Heart right ventricle (tissue), 16 donors: ENCODE results near the gene THSD7A. TPM values are rescaled to one million over a fixed set of nuclear protein-coding genes. Genes with fewer than 3 reads are reported as not detected.

Experiments
- ATAC-seq, 8 donors: fragments of 200-7000 bp; cut with Tn5 transposase; one replicate each; pipeline ENCODE4 v1.9.1; 2020; ENCODE audit warnings: mild to moderate bottlenecking in 8 of 8, moderate library complexity in 8 of 8, moderate number of reproducible peaks in 1 of 8
- DNase-seq, 2 donors: peaks; one replicate each; pipeline ENCODE4 v3.0.0-alpha.2; 2020
- H3K27ac ChIP-seq, 10 donors: fragments of 200-600 bp; sonication (generic) in 2 of 10; one replicate each; pipeline versions ENCODE4 v1.5.0 to v1.8.0; 2020 to 2022; ENCODE audit warnings: mild to moderate bottlenecking in 3 of 10
- H3K27me3 ChIP-seq, 7 donors: fragments of 200-600 bp; one replicate each; pipeline ENCODE4 v1.8.0; 2021 to 2022; ENCODE audit warnings: mild to moderate bottlenecking in 2 of 7
- H3K36me3 ChIP-seq, 9 donors: fragments of 200-600 bp; sonication (generic) in 1 of 9; one replicate each; pipeline versions ENCODE4 v1.5.0 to v1.8.0; 2020 to 2022; ENCODE audit warnings: mild to moderate bottlenecking in 2 of 9
- H3K4me1 ChIP-seq, 9 donors: fragments of 200-600 bp; sonication (generic) in 1 of 9; one replicate each; pipeline versions ENCODE4 v1.5.0 to v1.8.0; 2020 to 2022; ENCODE audit warnings: mild to moderate bottlenecking in 4 of 9
- H3K4me3 ChIP-seq, 10 donors: fragments of 200-600 bp; sonication (generic) in 2 of 10; one replicate each; pipeline versions ENCODE4 v1.5.0 to v1.8.0; 2020 to 2022; ENCODE audit warnings: mild to moderate bottlenecking in 7 of 10, moderate library complexity in 2 of 10
- H3K9me3 ChIP-seq, 11 donors: fragments of 200-600 bp in 10 of 11; sonication (generic) in 2 of 11; one replicate each; pipeline versions ENCODE4 v1.5.0 to v1.8.0; 2013 to 2022; ENCODE audit warnings: mild to moderate bottlenecking in 2 of 11, control low read depth in 1 of 11, moderate library complexity in 1 of 11
- WGBS, 2 donors: extraction: QIAGEN DNeasy Blood & Tissue Kit; methylation state at CpG; one replicate each; pipeline ENCODE4 v1.1.7; 2013; ENCODE audit warnings: inconsistent platforms in 1 of 2; 5-methylcytosine and 5-hydroxymethylcytosine counted together
- intact Hi-C, 10 donors: fragments of 100-400 bp; cut with DNase I; formaldehyde crosslinking; loops; one replicate each; pipeline versions ENCODE4 v1.11.1 to v1.14.2; 2022
- polyA plus RNA-seq, 2 donors: library from polyadenylated mRNA; stranded (reverse); fragments of 200-250 nt; gene quantifications; one replicate each; pipeline ENCODE4 v1.2.3, GENCODE V29; 2013
- total RNA-seq, 10 donors: library from RNA; stranded (reverse); fragmentation: NEBNext Ultra II Directional in 3 of 10; extraction: Animal tissue kit (Norgen Biotek cat#: 25700) in 3 of 10; gene quantifications; one replicate each; pipeline versions ENCODE4 v1.2.1 to v1.2.4, GENCODE V29; 2021 to 2023
- TF ChIP-seq, protein P1 (sequence below), 9 donors: fragments of 200-600 bp; sonication (generic) in 2 of 9; IDR thresholded peaks; one replicate each; pipeline versions ENCODE4 v1.5.0 to v1.8.0; 2021 to 2022; ENCODE audit warnings: antibody characterized with exemption in 9 of 9, mild to moderate bottlenecking in 5 of 9, moderate library complexity in 1 of 9
- donor health status: Arrhythmogenic right ventricular cardiomyopathy.
- donor health status: ischemic (EF 13 %, LVEDD 7.1; RV severe dilation, severe dysfunction).
- donor health status: healthy with polysubstance abuse.
- donor health status: DM: no; HTN: yes; CAD: no.
- donor health status: DM: no; HTN: no; CAD: no.
- donor health status: ischemic (EF 25% LVEDD 6.9; RV normal size, moderate dysfunction).
- donor health status: ischemic (EF 25% LVEDD 5.7; RV mildly dilated, moderate dysfunction).
- donor health status: healthy.
- donor health status: DM: yes; HTN: yes; CAD: no.
- donor health status: Ischemic cardiomyopathy.
- donor health status: ischemic (EF 35%, LVEDD 5.7; RV mildly dilated, moderate dysfunction).
- donor health status: nonischemic (EF 11% LVEDD 7.7; RV severe dilation, severe dysfunction).
- donor health status: DM: yes; HTN: yes; CAD: no.
- donor health status: PGD.
- donor health status: ischemic (EF 29% LVEDD 5.4; RV normal size, mild dysfunction).
- donor health status: nonischemic (EF 23%, LVEDD 6.1; RV moderate dilation, normal function).

The THSD7A gene
- total and polyA plus RNA-seq, 12 donors, result 0.22 to 3.4 (median 1.2) TPM

- no peaks in the 10 kb centered on the region for H3K27me3 ChIP-seq
- no peak overlapping the region for H3K27ac ChIP-seq
- DNase-seq (no peak), ATAC-seq (no peak)
- no peak overlapping the region for H3K4me3 ChIP-seq
- TF ChIP-seq, protein P1, sequence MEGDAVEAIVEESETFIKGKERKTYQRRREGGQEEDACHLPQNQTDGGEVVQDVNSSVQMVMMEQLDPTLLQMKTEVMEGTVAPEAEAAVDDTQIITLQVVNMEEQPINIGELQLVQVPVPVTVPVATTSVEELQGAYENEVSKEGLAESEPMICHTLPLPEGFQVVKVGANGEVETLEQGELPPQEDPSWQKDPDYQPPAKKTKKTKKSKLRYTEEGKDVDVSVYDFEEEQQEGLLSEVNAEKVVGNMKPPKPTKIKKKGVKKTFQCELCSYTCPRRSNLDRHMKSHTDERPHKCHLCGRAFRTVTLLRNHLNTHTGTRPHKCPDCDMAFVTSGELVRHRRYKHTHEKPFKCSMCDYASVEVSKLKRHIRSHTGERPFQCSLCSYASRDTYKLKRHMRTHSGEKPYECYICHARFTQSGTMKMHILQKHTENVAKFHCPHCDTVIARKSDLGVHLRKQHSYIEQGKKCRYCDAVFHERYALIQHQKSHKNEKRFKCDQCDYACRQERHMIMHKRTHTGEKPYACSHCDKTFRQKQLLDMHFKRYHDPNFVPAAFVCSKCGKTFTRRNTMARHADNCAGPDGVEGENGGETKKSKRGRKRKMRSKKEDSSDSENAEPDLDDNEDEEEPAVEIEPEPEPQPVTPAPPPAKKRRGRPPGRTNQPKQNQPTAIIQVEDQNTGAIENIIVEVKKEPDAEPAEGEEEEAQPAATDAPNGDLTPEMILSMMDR (IDR thresholded peaks at IDR 0.05), result no peak
- peaks cover 0 to 9% (median 0%) of the 10 kb centered on the region in 9 donors for H3K4me1 ChIP-seq
- no peaks in the 10 kb centered on the region for H3K9me3 ChIP-seq
- H3K36me3 ChIP-seq, result no peaks in the 10 kb centered on the region
- intact Hi-C loops, result no loop called here
- 84 to 98% methylated on average over 5 of the region's 5 CpGs for WGBS, 2 donors
Measured at GRCh38 chr7:11593322-11593721, 238.7 kb downstream of the THSD7A start.

GRCh38 chr7:11592699-11593098 is 239.3 kb downstream of the THSD7A start:
- DNase-seq (no peak), ATAC-seq (no peak)
- Histone ChIP-seq H3K4me1 (peaks cover 0 to 9% (median 0%) of the 10 kb centered on the region in 9 donors), H3K4me3 (no peak overlapping the region), H3K9me3 (no peaks in the 10 kb centered on the region), H3K27me3 (no peaks in the 10 kb centered on the region), H3K27ac (no peak overlapping the region), H3K36me3 (no peaks in the 10 kb centered on the region)
- intact Hi-C loops, result no loop called here
- WGBS, 2 donors, result 91 to 93% methylated on average over 3 of the region's 3 CpGs
- TF ChIP-seq, protein P1 (IDR thresholded peaks at IDR 0.05), result no peak

DNA sequence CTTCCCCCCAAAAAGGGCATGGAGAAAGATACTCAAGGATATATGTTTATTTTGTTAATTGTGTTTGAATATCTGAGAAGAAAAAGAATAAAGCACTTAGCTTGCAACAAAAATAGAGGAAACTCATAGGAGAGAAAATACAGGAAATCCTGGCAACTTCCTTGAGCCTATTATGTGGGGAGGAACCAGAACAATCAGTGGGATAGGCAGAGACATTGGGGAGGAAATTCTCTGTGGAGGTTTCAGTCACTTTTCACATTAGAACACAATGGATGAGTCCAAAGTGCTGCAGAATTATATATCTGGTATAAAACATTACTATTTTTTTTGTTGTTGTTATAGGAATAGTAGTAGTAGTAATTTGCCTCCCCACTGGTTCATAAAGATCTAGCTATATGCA is 240.1 kb downstream of the THSD7A start:
- ATAC-seq, result peak in 2 of 8 donors; percentile 59 to 61
- peak overlapping the region in 2 of 10 donors; percentile 7 to 19 for H3K27ac ChIP-seq
- intact Hi-C loops, result no loop called here
- no peak overlapping the region for H3K4me3 ChIP-seq
- no peaks in the 10 kb centered on the region for H3K27me3 ChIP-seq
- DNase-seq, result no peak
- no peaks in the 10 kb centered on the region for H3K36me3 ChIP-seq
- no peaks in the 10 kb centered on the region for H3K9me3 ChIP-seq
- H3K4me1 ChIP-seq, result peaks cover 0 to 9% (median 0%) of the 10 kb centered on the region in 9 donors
- TF ChIP-seq, protein P1 (IDR thresholded peaks at IDR 0.05), result no peak

- intact Hi-C loops, result no loop called here
- Histone ChIP-seq H3K4me3 (no peak overlapping the region), H3K36me3 (no peaks in the 10 kb centered on the region), H3K27me3 (no peaks in the 10 kb centered on the region), H3K27ac (peak overlapping the region in 2 of 10 donors; percentile 7 to 19), H3K9me3 (no peaks in the 10 kb centered on the region), H3K4me1 (peaks cover 0 to 9% (median 0%) of the 10 kb centered on the region in 9 donors)
- ATAC-seq, result no peak
- DNase-seq, result no peak
- WGBS, 2 donors, result 68 to 70% methylated on average over 6 of the region's 6 CpGs
- TF ChIP-seq, protein P1 (IDR thresholded peaks at IDR 0.05), result no peak
Measured at GRCh38 chr7:11591055-11591633, 240.9 kb downstream of the THSD7A start.
